H9 (cell line): ENCODE measurements around the gene ARNT2. TPM values are rescaled to one million over a fixed set of nuclear protein-coding genes. Genes with fewer than 3 reads are reported as not detected.

Experiments used
- DNase-seq: peaks from one replicate; pipeline ENCODE4 v3.0.0-alpha.2; 2017
- H2AFZ ChIP-seq: one replicate; pipeline ENCODE4 v1.6.1; 2013; ENCODE audit warnings: mild to moderate bottlenecking, low read length, control low read depth, moderate library complexity
- H2AK5ac ChIP-seq: 2 replicates; pipeline ENCODE4 v1.6.1; 2013; ENCODE audit warnings: low read length, control low read depth, mixed read lengths; ENCODE audit not compliant: insufficient read length
- H2BK120ac ChIP-seq: one replicate; pipeline ENCODE4 v1.6.1; 2013; ENCODE audit warnings: low read depth, mild to moderate bottlenecking, low read length, control low read depth, inconsistent platforms; ENCODE audit not compliant: poor library complexity, severe bottlenecking
- H2BK12ac ChIP-seq: 2 replicates; pipeline ENCODE4 v1.6.1; 2013; ENCODE audit warnings: low read length, control low read depth, mixed read lengths, low read depth; ENCODE audit not compliant: insufficient read length
- H2BK15ac ChIP-seq: 2 replicates; pipeline ENCODE4 v1.6.1; 2013; ENCODE audit warnings: low read depth, low read length, control low read depth
- H2BK20ac ChIP-seq: one replicate; pipeline ENCODE4 v1.6.1; 2013; ENCODE audit warnings: low read depth, mild to moderate bottlenecking, low read length, control low read depth, inconsistent platforms; ENCODE audit not compliant: poor library complexity, severe bottlenecking
- H2BK5ac ChIP-seq: 2 replicates; pipeline ENCODE4 v1.6.1; 2013; ENCODE audit warnings: low read length, control low read depth, mixed read lengths; ENCODE audit not compliant: insufficient read length
- H3K14ac ChIP-seq: 2 replicates; pipeline ENCODE4 v1.6.1; 2013; ENCODE audit warnings: low read length, control low read depth; ENCODE audit not compliant: insufficient read depth
- H3K18ac ChIP-seq: 2 replicates; pipeline ENCODE4 v1.6.1; 2013; ENCODE audit warnings: low read depth, mild to moderate bottlenecking, mixed read lengths, low read length, control low read depth; ENCODE audit not compliant: insufficient read length
- H3K23ac ChIP-seq: 2 replicates; pipeline ENCODE4 v1.6.1; 2013; ENCODE audit warnings: low read length, control low read depth, mixed read lengths, low read depth; ENCODE audit not compliant: insufficient read length
- H3K23me2 ChIP-seq: 2 replicates; pipeline ENCODE4 v1.6.1; 2013; ENCODE audit warnings: low read depth, mild to moderate bottlenecking, mixed read lengths, low read length, control low read depth; ENCODE audit not compliant: insufficient read length, poor library complexity, severe bottlenecking
- H3K27ac ChIP-seq: 2 replicates; pipeline ENCODE4 v1.5.1; 2013; ENCODE audit warnings: low read length, control low read depth, mixed read lengths, low read depth; ENCODE audit not compliant: insufficient read length
- H3K27me3 ChIP-seq: 2 replicates; pipeline ENCODE4 v1.6.1; 2013; ENCODE audit warnings: low read length, control low read depth, inconsistent platforms; ENCODE audit not compliant: insufficient read depth
- H3K4ac ChIP-seq: 2 replicates; pipeline ENCODE4 v1.6.1; 2013; ENCODE audit warnings: low read depth, mild to moderate bottlenecking, control low read depth, inconsistent platforms, low read length, moderate library complexity
- H3K4me1 ChIP-seq: 2 replicates; pipeline ENCODE4 v1.6.1; 2013; ENCODE audit warnings: low read length, control low read depth, inconsistent platforms; ENCODE audit not compliant: insufficient read depth
- H3K4me2 ChIP-seq: 2 replicates; pipeline ENCODE4 v1.6.1; 2013; ENCODE audit warnings: low read length, control low read depth, mixed read lengths; ENCODE audit not compliant: insufficient read length, insufficient read depth
- H3K56ac ChIP-seq: 2 replicates; pipeline ENCODE4 v1.6.1; 2013; ENCODE audit warnings: low read depth, mild to moderate bottlenecking, mixed read lengths, low read length, control low read depth; ENCODE audit not compliant: insufficient read length
- H3K79me1 ChIP-seq: 2 replicates; pipeline ENCODE4 v1.6.1; 2013; ENCODE audit warnings: low read depth, mild to moderate bottlenecking, moderate library complexity, low read length, control low read depth, inconsistent platforms; ENCODE audit not compliant: insufficient read depth, poor library complexity, severe bottlenecking
- H3K79me2 ChIP-seq: 2 replicates; pipeline ENCODE4 v1.6.1; 2013; ENCODE audit warnings: low read length, control low read depth, inconsistent platforms; ENCODE audit not compliant: insufficient read depth
- H3K9ac ChIP-seq: 2 replicates; pipeline ENCODE4 v1.6.1; 2013; ENCODE audit warnings: low read length, control low read depth, mixed read lengths; ENCODE audit not compliant: insufficient read length; ENCODE audit errors: extremely low read depth
- H3K9me3 ChIP-seq: one replicate; pipeline ENCODE4 v1.6.1; 2013; ENCODE audit warnings: low read depth, low read length, inconsistent platforms; ENCODE audit not compliant: control insufficient read depth
- H3T11ph ChIP-seq: one replicate; pipeline ENCODE4 v1.6.1; 2013; ENCODE audit warnings: mild to moderate bottlenecking, low read length, control low read depth, inconsistent platforms
- H4K20me1 ChIP-seq: one replicate; pipeline ENCODE4 v1.6.1; 2013; ENCODE audit not compliant: control insufficient read depth, insufficient read length, insufficient read depth
- H4K5ac ChIP-seq: 2 replicates; pipeline ENCODE4 v1.6.1; 2013; ENCODE audit warnings: low read depth, mild to moderate bottlenecking, mixed read lengths, low read length, control low read depth; ENCODE audit not compliant: insufficient read length
- H4K8ac ChIP-seq: replicated peaks from 2 replicates; pipeline ENCODE4 v1.6.1; 2013; ENCODE audit warnings: low read length, control low read depth, mixed read lengths, low read depth; ENCODE audit not compliant: insufficient read length
- H4K91ac ChIP-seq: 2 replicates; pipeline ENCODE4 v1.6.1; 2013; ENCODE audit warnings: low read depth, mild to moderate bottlenecking, moderate library complexity, mixed read lengths, low read length, control low read depth; ENCODE audit not compliant: insufficient read length
- H3K27ac Mint-ChIP-seq, 3 experiments: 2 replicates in 2 of 3; 3 replicates in 1 of 3; pipeline ENCODE4 v1.8.0; 2020 to 2021; ENCODE audit warnings: mixed read lengths in 3 of 3, mild to moderate bottlenecking in 1 of 3, moderate library complexity in 1 of 3
- H3K27me3 Mint-ChIP-seq: 2 replicates; pipeline ENCODE4 v1.8.0; 2021; ENCODE audit warnings: low read depth, mild to moderate bottlenecking, moderate library complexity, mixed read lengths
- H3K36me3 Mint-ChIP-seq, 3 experiments: 2 replicates in 2 of 3; 3 replicates in 1 of 3; pipeline ENCODE4 v1.8.0; 2020 to 2021; ENCODE audit warnings: low read depth in 3 of 3, mixed read lengths in 3 of 3; ENCODE audit not compliant: insufficient read depth in 1 of 3
- H3K4me1 Mint-ChIP-seq, 2 experiments: 2 replicates each; pipeline ENCODE4 v1.8.0; 2020; ENCODE audit warnings: mixed read lengths in 2 of 2
- H3K4me3 Mint-ChIP-seq, 2 experiments: 2 replicates in 1 of 2; 3 replicates in 1 of 2; pipeline ENCODE4 v1.8.0; 2020 to 2021; ENCODE audit warnings: mild to moderate bottlenecking in 2 of 2, mixed read lengths in 2 of 2, moderate library complexity in 1 of 2
- H3K9me3 Mint-ChIP-seq, 2 experiments: 2 replicates in 1 of 2; 3 replicates in 1 of 2; pipeline ENCODE4 v1.8.0; 2020; ENCODE audit warnings: mild to moderate bottlenecking in 2 of 2, mixed read lengths in 2 of 2, moderate library complexity in 1 of 2
- WGBS: extraction: QIAGEN DNeasy Blood & Tissue Kit; methylation state at CpG from one replicate; pipeline ENCODE4 v1.1.7; 2013; ENCODE audit warnings: missing lambda C conversion rate, low lambda C conversion rate, mixed read lengths; ENCODE audit not compliant: insufficient read length; ENCODE audit errors: extremely low coverage; 5-methylcytosine and 5-hydroxymethylcytosine counted together
- total RNA-seq: library from RNA; stranded (reverse); gene quantifications from 2 replicates; pipeline ENCODE4 v1.2.1, GENCODE V29; 2021
- TF ChIP-seq, protein P1 (sequence below): fragments of 200-600 bp; sonication (generic); conservative IDR thresholded peaks from 3 replicates; pipeline ENCODE4 v1.8.0; 2021; ENCODE audit warnings: antibody characterized with exemption, mild to moderate bottlenecking

Gene ARNT2
- total RNA-seq, 1 experiment from 2014 or later, result 10.5 TPM

DNA sequence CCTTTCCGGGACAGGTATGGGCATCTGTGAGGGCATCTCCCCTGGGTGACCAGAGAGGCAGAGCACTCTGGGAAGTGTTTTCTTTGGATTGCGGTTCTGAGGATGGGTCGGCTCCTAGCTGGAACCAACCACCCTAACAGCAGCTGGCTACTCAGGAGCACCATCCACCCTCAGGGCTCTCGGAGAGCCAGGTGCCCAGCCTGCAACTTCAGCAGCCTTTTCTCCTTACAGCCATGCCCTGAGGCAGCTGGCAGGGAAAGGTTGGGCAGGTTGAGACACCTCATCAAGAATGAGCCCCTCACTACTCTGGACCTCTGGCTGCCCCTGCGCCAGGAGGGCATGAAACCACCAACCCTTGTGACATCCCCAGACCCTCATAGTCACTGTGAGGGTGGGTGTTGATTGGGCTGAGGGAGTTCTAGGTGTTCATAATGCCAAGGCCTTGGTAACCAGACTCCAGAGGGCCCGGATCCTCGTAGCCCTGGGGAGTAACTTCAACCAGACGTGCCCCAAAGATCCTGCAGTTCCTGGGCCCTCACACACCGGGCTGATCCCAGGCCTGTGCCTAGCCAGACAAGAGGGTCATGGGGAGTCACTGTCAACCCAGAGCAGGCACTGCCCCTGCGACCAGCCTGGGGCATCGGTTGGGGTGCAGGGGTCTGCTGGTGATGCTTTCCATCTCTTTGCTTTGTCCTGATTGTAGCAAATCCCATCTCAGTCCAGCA, 176.5 kb downstream of the ARNT2 start:
- Histone ChIP-seq H2AFZ (no peak overlapping the region), H2BK12ac (no peak overlapping the region), H2BK20ac (no peak overlapping the region), H2BK120ac (no peak overlapping the region), H2BK5ac (no peak overlapping the region), H3K18ac (no peak overlapping the region), H3K14ac (no peak overlapping the region), H3K56ac (no peak overlapping the region), H3K4me1 (no peaks in the 10 kb centered on the region), H4K91ac (no peak overlapping the region), H3K9me3 (no peaks in the 10 kb centered on the region), H3K79me2 (no peaks in the 10 kb centered on the region), H2AK5ac (no peak overlapping the region), H4K20me1 (peaks cover 3% of the 10 kb centered on the region), H2BK15ac (no peak overlapping the region), H3K4ac (no peak overlapping the region), H3T11ph (no peak overlapping the region), H4K8ac (no peak overlapping the region), H3K79me1 (no peaks in the 10 kb centered on the region), H3K23ac (no peak overlapping the region), H3K4me2 (no peak overlapping the region), H3K23me2 (peaks cover 3% of the 10 kb centered on the region), H4K5ac (no peak overlapping the region), H3K27me3 (no peaks in the 10 kb centered on the region), H3K27ac (no peak overlapping the region), H3K9ac (no peak overlapping the region)
- Mint-ChIP-seq H3K36me3 (peaks cover 0 to 7% (median 0%) of the 10 kb centered on the region in 3 experiments; a peak in 4 of 7 replicates), H3K4me3 (no peak overlapping the region; a peak in 1 of 5 replicates), H3K9me3 (no peaks in the 10 kb centered on the region), H3K4me1 (peaks cover 3% of the 10 kb centered on the region in 2 experiments; a peak in 3 of 4 replicates), H3K27me3 (no peaks in the 10 kb centered on the region; the same call in 1 of the 2 replicates), H3K27ac (no peak overlapping the region)
- peak; percentile 20 for DNase-seq
- WGBS, result no CpG with 5 or more reads among the region's 11 CpGs
- TF ChIP-seq, protein P1, sequence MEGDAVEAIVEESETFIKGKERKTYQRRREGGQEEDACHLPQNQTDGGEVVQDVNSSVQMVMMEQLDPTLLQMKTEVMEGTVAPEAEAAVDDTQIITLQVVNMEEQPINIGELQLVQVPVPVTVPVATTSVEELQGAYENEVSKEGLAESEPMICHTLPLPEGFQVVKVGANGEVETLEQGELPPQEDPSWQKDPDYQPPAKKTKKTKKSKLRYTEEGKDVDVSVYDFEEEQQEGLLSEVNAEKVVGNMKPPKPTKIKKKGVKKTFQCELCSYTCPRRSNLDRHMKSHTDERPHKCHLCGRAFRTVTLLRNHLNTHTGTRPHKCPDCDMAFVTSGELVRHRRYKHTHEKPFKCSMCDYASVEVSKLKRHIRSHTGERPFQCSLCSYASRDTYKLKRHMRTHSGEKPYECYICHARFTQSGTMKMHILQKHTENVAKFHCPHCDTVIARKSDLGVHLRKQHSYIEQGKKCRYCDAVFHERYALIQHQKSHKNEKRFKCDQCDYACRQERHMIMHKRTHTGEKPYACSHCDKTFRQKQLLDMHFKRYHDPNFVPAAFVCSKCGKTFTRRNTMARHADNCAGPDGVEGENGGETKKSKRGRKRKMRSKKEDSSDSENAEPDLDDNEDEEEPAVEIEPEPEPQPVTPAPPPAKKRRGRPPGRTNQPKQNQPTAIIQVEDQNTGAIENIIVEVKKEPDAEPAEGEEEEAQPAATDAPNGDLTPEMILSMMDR, result no peak
